Measurements from ENCODE around the gene TMCC1.
"Not testable (repeated sequence)": the region's sequence is repeated elsewhere in the genome, so short reads cannot be mapped to it uniquely, and the experiment has no call there.

GRCh38 chr3:129641567-129642260, 251.8 kb downstream of the TMCC1 start:
- TF ChIP-seq MYC (IDR thresholded peaks at IDR 0.05; ENCODE audit: low read depth, low read length); EZH2 (IDR thresholded peaks at IDR 0.05; ENCODE audit: borderline replicate concordance, low read depth, low read length, severe bottlenecking); CTCF (IDR thresholded peaks at IDR 0.05; ENCODE audit: extremely low read depth in 1 of 2, insufficient read depth in 1 of 2, low read depth in 1 of 2, low read length in 2 of 2); MAX (IDR thresholded peaks at IDR 0.05; ENCODE audit: insufficient read depth, insufficient read length); POLR2A (IDR thresholded peaks at IDR 0.05; ENCODE audit: low read depth, low read length): not testable (repeated sequence)
